ENCODE results near the gene ZNF831. TPM values are rescaled to one million over a fixed set of nuclear protein-coding genes. Genes with fewer than 3 reads are reported as not detected.

ZNF831 gene
- total and polyA plus RNA-seq, 2 donors = 2.1 to 2.9 TPM

GRCh38 chr20:59182401-59183044 is 18.9 kb downstream of the ZNF831 start:
- no peak overlapping the region for H3K4me3 ChIP-seq (ENCODE audit: low read length in 2 of 2)
- peak in 1 of 9 donors; percentile 34 for DNase-seq (ENCODE audit: low read depth in 6 of 9, low spot score in 9 of 9)
- H3K4me1 ChIP-seq (ENCODE audit: control insufficient read depth in 2 of 2, insufficient read depth in 2 of 2, low read length in 2 of 2) = peaks cover 9 to 10% of the 10 kb centered on the region in 2 donors
- no peaks in the 10 kb centered on the region for H3K27me3 ChIP-seq (ENCODE audit: control insufficient read depth in 2 of 2, insufficient read depth in 1 of 2, low read length in 1 of 2)
- peaks cover 0 to 2% of the 10 kb centered on the region in 2 donors for H3K9me3 ChIP-seq (ENCODE audit: control insufficient read depth in 2 of 2, insufficient read depth in 1 of 2, low read length in 1 of 2)
- H3K36me3 ChIP-seq (ENCODE audit: control insufficient read depth in 2 of 2, insufficient read depth in 2 of 2, low read length in 1 of 2) = no peaks in the 10 kb centered on the region
- 56% methylated on average over 7 of the region's 7 CpGs for WGBS
- no peak overlapping the region for H3K27ac ChIP-seq (ENCODE audit: low read depth in 1 of 2, low read length in 1 of 2)

- Histone ChIP-seq H3K27me3 (ENCODE audit: control insufficient read depth in 2 of 2, insufficient read depth in 1 of 2, low read length in 1 of 2) (no peaks in the 10 kb centered on the region), H3K27ac (ENCODE audit: low read depth in 1 of 2, low read length in 1 of 2) (no peak overlapping the region), H3K36me3 (ENCODE audit: control insufficient read depth in 2 of 2, insufficient read depth in 2 of 2, low read length in 1 of 2) (no peaks in the 10 kb centered on the region), H3K4me1 (ENCODE audit: control insufficient read depth in 2 of 2, insufficient read depth in 2 of 2, low read length in 2 of 2) (peaks cover 9 to 10% of the 10 kb centered on the region in 2 donors), H3K9me3 (ENCODE audit: control insufficient read depth in 2 of 2, insufficient read depth in 1 of 2, low read length in 1 of 2) (peaks cover 0 to 2% of the 10 kb centered on the region in 2 donors), H3K4me3 (ENCODE audit: low read length in 2 of 2) (no peak overlapping the region)
- DNase-seq (ENCODE audit: low read depth in 6 of 9, low spot score in 9 of 9) = no peak
Measured at GRCh38 chr20:59183751-59184150, 20.1 kb downstream of the ZNF831 start.

- peaks cover 0 to 2% of the 10 kb centered on the region in 2 donors for H3K9me3 ChIP-seq (ENCODE audit: control insufficient read depth in 2 of 2, insufficient read depth in 1 of 2, low read length in 1 of 2)
- peaks cover 9 to 10% of the 10 kb centered on the region in 2 donors for H3K4me1 ChIP-seq (ENCODE audit: control insufficient read depth in 2 of 2, insufficient read depth in 2 of 2, low read length in 2 of 2)
- H3K36me3 ChIP-seq (ENCODE audit: control insufficient read depth in 2 of 2, insufficient read depth in 2 of 2, low read length in 1 of 2) = no peaks in the 10 kb centered on the region
- no peak for DNase-seq (ENCODE audit: low read depth in 6 of 9, low spot score in 9 of 9)
- no peaks in the 10 kb centered on the region for H3K27me3 ChIP-seq (ENCODE audit: control insufficient read depth in 2 of 2, insufficient read depth in 1 of 2, low read length in 1 of 2)
- 86% methylated on average over 16 of the region's 16 CpGs for WGBS
- no peak overlapping the region for H3K27ac ChIP-seq (ENCODE audit: low read depth in 1 of 2, low read length in 1 of 2)
- H3K4me3 ChIP-seq (ENCODE audit: low read length in 2 of 2) = no peak overlapping the region
Measured at GRCh38 chr20:59184880-59185447, 21.3 kb downstream of the ZNF831 start.

GRCh38 chr20:59185809-59186208 is 22.2 kb downstream of the ZNF831 start:
- Histone ChIP-seq H3K27ac (ENCODE audit: low read depth in 1 of 2, low read length in 1 of 2) (no peak overlapping the region), H3K9me3 (ENCODE audit: control insufficient read depth in 2 of 2, insufficient read depth in 1 of 2, low read length in 1 of 2) (peaks cover 0 to 2% of the 10 kb centered on the region in 2 donors), H3K4me1 (ENCODE audit: control insufficient read depth in 2 of 2, insufficient read depth in 2 of 2, low read length in 2 of 2) (peaks cover 9 to 10% of the 10 kb centered on the region in 2 donors), H3K36me3 (ENCODE audit: control insufficient read depth in 2 of 2, insufficient read depth in 2 of 2, low read length in 1 of 2) (no peaks in the 10 kb centered on the region), H3K4me3 (ENCODE audit: low read length in 2 of 2) (no peak overlapping the region), H3K27me3 (ENCODE audit: control insufficient read depth in 2 of 2, insufficient read depth in 1 of 2, low read length in 1 of 2) (no peaks in the 10 kb centered on the region)
- DNase-seq (ENCODE audit: low read depth in 6 of 9, low spot score in 9 of 9) = no peak
- 89% methylated on average over 6 of the region's 6 CpGs for WGBS

GRCh38 chr20:59190466-59190865 is 26.8 kb downstream of the ZNF831 start:
- H3K9me3 ChIP-seq (ENCODE audit: control insufficient read depth in 2 of 2, insufficient read depth in 1 of 2, low read length in 1 of 2) = peaks cover 0 to 2% of the 10 kb centered on the region in 2 donors
- peaks cover 0 to 3% of the 10 kb centered on the region in 2 donors for H3K27me3 ChIP-seq (ENCODE audit: control insufficient read depth in 2 of 2, insufficient read depth in 1 of 2, low read length in 1 of 2)
- no peak for DNase-seq (ENCODE audit: low read depth in 6 of 9, low spot score in 9 of 9)
- no peak overlapping the region for H3K27ac ChIP-seq (ENCODE audit: low read depth in 1 of 2, low read length in 1 of 2)
- no peak overlapping the region for H3K4me3 ChIP-seq (ENCODE audit: low read length in 2 of 2)
- no peaks in the 10 kb centered on the region for H3K36me3 ChIP-seq (ENCODE audit: control insufficient read depth in 2 of 2, insufficient read depth in 2 of 2, low read length in 1 of 2)
- no peaks in the 10 kb centered on the region for H3K4me1 ChIP-seq (ENCODE audit: control insufficient read depth in 2 of 2, insufficient read depth in 2 of 2, low read length in 2 of 2)
- 95% methylated on average over 5 of the region's 5 CpGs for WGBS

- no peaks in the 10 kb centered on the region for H3K9me3 ChIP-seq (ENCODE audit: control insufficient read depth in 2 of 2, insufficient read depth in 1 of 2, low read length in 1 of 2)
- no peaks in the 10 kb centered on the region for H3K36me3 ChIP-seq (ENCODE audit: control insufficient read depth in 2 of 2, insufficient read depth in 2 of 2, low read length in 1 of 2)
- no peaks in the 10 kb centered on the region for H3K4me1 ChIP-seq (ENCODE audit: control insufficient read depth in 2 of 2, insufficient read depth in 2 of 2, low read length in 2 of 2)
- H3K27ac ChIP-seq (ENCODE audit: low read depth in 1 of 2, low read length in 1 of 2) = no peak overlapping the region
- H3K4me3 ChIP-seq (ENCODE audit: low read length in 2 of 2) = no peak overlapping the region
- DNase-seq (ENCODE audit: low read depth in 6 of 9, low spot score in 9 of 9) = no peak
- whole genome bisulfite sequencing = 98% methylated on average over 40 of the region's 40 CpGs
- H3K27me3 ChIP-seq (ENCODE audit: control insufficient read depth in 2 of 2, insufficient read depth in 1 of 2, low read length in 1 of 2) = peaks cover 0 to 3% of the 10 kb centered on the region in 2 donors
Measured at GRCh38 chr20:59191036-59191755, 27.6 kb downstream of the ZNF831 start.

GRCh38 chr20:59191756-59192532 is 28.3 kb downstream of the ZNF831 start:
- Histone ChIP-seq H3K4me1 (ENCODE audit: control insufficient read depth in 2 of 2, insufficient read depth in 2 of 2, low read length in 2 of 2) (no peaks in the 10 kb centered on the region), H3K36me3 (ENCODE audit: control insufficient read depth in 2 of 2, insufficient read depth in 2 of 2, low read length in 1 of 2) (no peaks in the 10 kb centered on the region), H3K4me3 (ENCODE audit: low read length in 2 of 2) (no peak overlapping the region), H3K27me3 (ENCODE audit: control insufficient read depth in 2 of 2, insufficient read depth in 1 of 2, low read length in 1 of 2) (peaks cover 0 to 3% of the 10 kb centered on the region in 2 donors), H3K9me3 (ENCODE audit: control insufficient read depth in 2 of 2, insufficient read depth in 1 of 2, low read length in 1 of 2) (no peaks in the 10 kb centered on the region), H3K27ac (ENCODE audit: low read depth in 1 of 2, low read length in 1 of 2) (no peak overlapping the region)
- 90% methylated on average over 66 of the region's 66 CpGs for WGBS
- no peak for DNase-seq (ENCODE audit: low read depth in 6 of 9, low spot score in 9 of 9)

GRCh38 chr20:59192533-59192896 is 28.9 kb downstream of the ZNF831 start:
- H3K36me3 ChIP-seq (ENCODE audit: control insufficient read depth in 2 of 2, insufficient read depth in 2 of 2, low read length in 1 of 2) = no peaks in the 10 kb centered on the region
- no peaks in the 10 kb centered on the region for H3K4me1 ChIP-seq (ENCODE audit: control insufficient read depth in 2 of 2, insufficient read depth in 2 of 2, low read length in 2 of 2)
- 98% methylated on average over 25 of the region's 25 CpGs for WGBS
- no peak overlapping the region for H3K4me3 ChIP-seq (ENCODE audit: low read length in 2 of 2)
- peaks cover 0 to 3% of the 10 kb centered on the region in 2 donors for H3K27me3 ChIP-seq (ENCODE audit: control insufficient read depth in 2 of 2, insufficient read depth in 1 of 2, low read length in 1 of 2)
- no peak overlapping the region for H3K27ac ChIP-seq (ENCODE audit: low read depth in 1 of 2, low read length in 1 of 2)
- H3K9me3 ChIP-seq (ENCODE audit: control insufficient read depth in 2 of 2, insufficient read depth in 1 of 2, low read length in 1 of 2) = no peaks in the 10 kb centered on the region
- DNase-seq (ENCODE audit: low read depth in 6 of 9, low spot score in 9 of 9) = no peak

GRCh38 chr20:59193325-59193724 is 29.7 kb downstream of the ZNF831 start:
- no peaks in the 10 kb centered on the region for H3K9me3 ChIP-seq (ENCODE audit: control insufficient read depth in 2 of 2, insufficient read depth in 1 of 2, low read length in 1 of 2)

More at GRCh38 chr20:59193325-59193724, 29.7 kb downstream of the ZNF831 start:
- Histone ChIP-seq H3K27ac (ENCODE audit: low read depth in 1 of 2, low read length in 1 of 2) (no peak overlapping the region), H3K27me3 (ENCODE audit: control insufficient read depth in 2 of 2, insufficient read depth in 1 of 2, low read length in 1 of 2) (peaks cover 0 to 3% of the 10 kb centered on the region in 2 donors), H3K4me3 (ENCODE audit: low read length in 2 of 2) (no peak overlapping the region), H3K36me3 (ENCODE audit: control insufficient read depth in 2 of 2, insufficient read depth in 2 of 2, low read length in 1 of 2) (no peaks in the 10 kb centered on the region), H3K4me1 (ENCODE audit: control insufficient read depth in 2 of 2, insufficient read depth in 2 of 2, low read length in 2 of 2) (no peaks in the 10 kb centered on the region)
- WGBS = 95% methylated on average over 7 of the region's 7 CpGs
- no peak for DNase-seq (ENCODE audit: low read depth in 6 of 9, low spot score in 9 of 9)
